Measurements from ENCODE around the gene DNAH10. TPM values are rescaled to one million over a fixed set of nuclear protein-coding genes. Genes with fewer than 3 reads are reported as not detected.
"Not testable (repeated sequence)": the region's sequence is repeated elsewhere in the genome, so short reads cannot be mapped to it uniquely, and the experiment has no call there.

DNAH10 gene
- total RNA-seq, 1 experiment from 2014 or later = 0.09 TPM

- DNase-seq (ENCODE audit: low spot score) = peak; percentile 84
Observed at GRCh38 chr12:123748661-123749060, 13.4 kb upstream of the DNAH10 start.

- DNase-seq (ENCODE audit: low spot score) = no peak
Observed at GRCh38 chr12:123749355-123749754, 12.7 kb upstream of the DNAH10 start.

GRCh38 chr12:123750159-123750656 is 11.9 kb upstream of the DNAH10 start:
- DNase-seq (ENCODE audit: low spot score) = no peak

GRCh38 chr12:123752046-123752445 is 10.1 kb upstream of the DNAH10 start:
- no peak for DNase-seq (ENCODE audit: low spot score)

GRCh38 chr12:123754041-123754772 is 7.9 kb upstream of the DNAH10 start:
- DNase-seq (ENCODE audit: low spot score) = no peak

- no peak for DNase-seq (ENCODE audit: low spot score)
Observed at GRCh38 chr12:123757561-123757960, 4.5 kb upstream of the DNAH10 start.

- no peak for DNase-seq (ENCODE audit: low spot score)
Observed at GRCh38 chr12:123760267-123760938, 1.7 kb upstream of the DNAH10 start.

GRCh38 chr12:123762715-123763052 is 583 bp downstream of the DNAH10 start:
- no peak for DNase-seq (ENCODE audit: low spot score)

- DNase-seq (ENCODE audit: low spot score) = no peak
Observed at GRCh38 chr12:123763093-123763492, 992 bp downstream of the DNAH10 start.

- DNase-seq (ENCODE audit: low spot score) = no peak
Observed at GRCh38 chr12:123764109-123764508, 2.0 kb downstream of the DNAH10 start.

- DNase-seq (ENCODE audit: low spot score) = no peak
Observed at GRCh38 chr12:123765504-123766035, 3.5 kb downstream of the DNAH10 start.

- no peak for DNase-seq (ENCODE audit: low spot score)
Observed at GRCh38 chr12:123767613-123768012, 5.5 kb downstream of the DNAH10 start.

GRCh38 chr12:123771261-123771660 is 9.2 kb downstream of the DNAH10 start:
- DNase-seq (ENCODE audit: low spot score) = no peak

- no peak for DNase-seq (ENCODE audit: low spot score)
Observed at GRCh38 chr12:123772074-123772473, 10.0 kb downstream of the DNAH10 start.

GRCh38 chr12:123773375-123773774 is 11.3 kb downstream of the DNAH10 start:
- no peak for DNase-seq (ENCODE audit: low spot score)

- no peak for DNase-seq (ENCODE audit: low spot score)
Observed at GRCh38 chr12:123779551-123779950, 17.4 kb downstream of the DNAH10 start.

GRCh38 chr12:123782997-123783792 is 21.1 kb downstream of the DNAH10 start:
- DNase-seq (ENCODE audit: low spot score) = no peak

GRCh38 chr12:123787466-123787865 is 25.4 kb downstream of the DNAH10 start:
- no peak for DNase-seq (ENCODE audit: low spot score)

GRCh38 chr12:123788541-123788940 is 26.4 kb downstream of the DNAH10 start:
- no peak for DNase-seq (ENCODE audit: low spot score)

GRCh38 chr12:123789422-123789821 is 27.3 kb downstream of the DNAH10 start:
- not testable (repeated sequence) for DNase-seq (ENCODE audit: low spot score)

GRCh38 chr12:123790905-123791467 is 28.9 kb downstream of the DNAH10 start:
- no peak for DNase-seq (ENCODE audit: low spot score)

- DNase-seq (ENCODE audit: low spot score) = no peak
Observed at GRCh38 chr12:123794027-123794426, 31.9 kb downstream of the DNAH10 start.
